GM18873 (cell line): Measurements from ENCODE around the gene SUMO1.

Source experiments
- ATAC-seq: cut with Tn5 transposase; IDR thresholded peaks from one replicate; pipeline ENCODE4 v1.9.1; 2021; ENCODE audit warnings: mild to moderate bottlenecking, moderate library complexity, moderate number of reproducible peaks; ENCODE audit not compliant: unreplicated experiment, low FRiP score

The SUMO1 gene

GRCh38 chr2:202157211-202157990, 81.0 kb downstream of the SUMO1 start:
- ATAC-seq, result no peak
